Measurements from ENCODE around the gene SKA1. TPM values are rescaled to one million over a fixed set of nuclear protein-coding genes. Genes with fewer than 3 reads are reported as not detected.
"Not testable (repeated sequence)": the region's sequence is repeated elsewhere in the genome, so short reads cannot be mapped to it uniquely, and the experiment has no call there.

The SKA1 gene
- total and polyA plus RNA-seq, 2 donors from 2014 or later = 0.31 TPM; not detected in 1

DNA sequence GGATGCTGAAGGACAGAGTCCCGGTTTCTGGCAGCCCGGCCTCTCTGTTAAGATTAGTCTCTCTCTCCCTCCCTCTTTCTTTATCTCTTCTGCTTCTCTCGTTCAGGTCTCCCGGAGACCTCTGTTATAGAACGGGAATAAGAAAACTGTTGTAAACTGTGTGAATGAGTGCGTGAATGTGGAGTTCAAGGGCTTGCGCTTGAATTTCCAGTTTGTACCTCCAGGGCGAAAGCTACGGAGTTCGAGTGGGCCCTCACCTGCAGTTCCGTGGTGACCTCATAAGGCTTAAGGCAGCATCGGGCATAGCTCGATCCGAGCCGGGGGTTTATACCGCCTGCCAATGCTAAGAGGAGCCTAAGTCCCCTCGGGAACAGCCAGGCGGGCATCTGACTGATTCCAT is 26.4 kb downstream of the SKA1 start:
- Histone ChIP-seq H3K9me3 (ENCODE audit: control insufficient read depth in 2 of 3, insufficient read depth in 1 of 3, low read length in 3 of 3) (no peaks in the 10 kb centered on the region), H3K36me3 (ENCODE audit: control insufficient read depth in 2 of 3, insufficient read depth in 3 of 3, low read length in 3 of 3) (no peaks in the 10 kb centered on the region), H3K4me3 (ENCODE audit: low read length in 3 of 3) (no peak overlapping the region), H3K4me1 (ENCODE audit: control insufficient read depth in 2 of 3, insufficient read depth in 2 of 3, low read depth in 1 of 3, low read length in 3 of 3) (no peaks in the 10 kb centered on the region), H3K27ac (ENCODE audit: low read depth in 2 of 2, low read length in 2 of 2) (no peak overlapping the region), H3K27me3 (ENCODE audit: control insufficient read depth, insufficient read depth, low read length) (peaks cover 2% of the 10 kb centered on the region), H3K9ac (ENCODE audit: low read length in 3 of 3) (no peak overlapping the region)
- peak in 1 of 5 donors; percentile 12 for DNase-seq
- intact Hi-C loops (cut with DNase I) = no loop called here
- FAIRE-seq = no peak
- TF ChIP-seq, protein P1, sequence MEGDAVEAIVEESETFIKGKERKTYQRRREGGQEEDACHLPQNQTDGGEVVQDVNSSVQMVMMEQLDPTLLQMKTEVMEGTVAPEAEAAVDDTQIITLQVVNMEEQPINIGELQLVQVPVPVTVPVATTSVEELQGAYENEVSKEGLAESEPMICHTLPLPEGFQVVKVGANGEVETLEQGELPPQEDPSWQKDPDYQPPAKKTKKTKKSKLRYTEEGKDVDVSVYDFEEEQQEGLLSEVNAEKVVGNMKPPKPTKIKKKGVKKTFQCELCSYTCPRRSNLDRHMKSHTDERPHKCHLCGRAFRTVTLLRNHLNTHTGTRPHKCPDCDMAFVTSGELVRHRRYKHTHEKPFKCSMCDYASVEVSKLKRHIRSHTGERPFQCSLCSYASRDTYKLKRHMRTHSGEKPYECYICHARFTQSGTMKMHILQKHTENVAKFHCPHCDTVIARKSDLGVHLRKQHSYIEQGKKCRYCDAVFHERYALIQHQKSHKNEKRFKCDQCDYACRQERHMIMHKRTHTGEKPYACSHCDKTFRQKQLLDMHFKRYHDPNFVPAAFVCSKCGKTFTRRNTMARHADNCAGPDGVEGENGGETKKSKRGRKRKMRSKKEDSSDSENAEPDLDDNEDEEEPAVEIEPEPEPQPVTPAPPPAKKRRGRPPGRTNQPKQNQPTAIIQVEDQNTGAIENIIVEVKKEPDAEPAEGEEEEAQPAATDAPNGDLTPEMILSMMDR (IDR thresholded peaks at IDR 0.05; ENCODE audit: borderline replicate concordance, extremely low read depth, insufficient read depth) = no peak

DNA sequence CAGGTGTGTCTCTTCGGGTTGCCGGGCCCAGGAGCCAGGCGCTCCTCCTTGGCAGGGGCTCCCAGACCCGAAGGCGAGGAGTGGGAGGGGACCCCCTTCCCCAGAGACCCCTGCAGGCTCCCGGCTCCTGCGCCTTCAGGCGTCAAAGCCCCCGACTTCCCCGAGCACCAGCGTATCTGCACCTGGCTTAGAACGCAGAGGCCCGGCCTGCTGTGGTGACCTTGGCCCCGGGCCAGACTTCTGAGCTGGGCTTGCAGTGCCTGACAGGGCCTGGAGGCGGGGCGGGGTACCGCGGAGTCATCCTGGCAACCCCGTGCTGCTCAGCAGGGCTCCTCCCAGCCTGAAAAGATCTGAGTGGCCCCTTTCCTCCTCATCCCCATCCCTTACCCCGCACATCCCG is 27.0 kb downstream of the SKA1 start:
- no peaks in the 10 kb centered on the region for H3K9me3 ChIP-seq (ENCODE audit: control insufficient read depth in 2 of 3, insufficient read depth in 1 of 3, low read length in 3 of 3)
- TF ChIP-seq, protein P1 (IDR thresholded peaks at IDR 0.05; ENCODE audit: borderline replicate concordance, extremely low read depth, insufficient read depth) = no peak
- no peak overlapping the region for H3K27ac ChIP-seq (ENCODE audit: low read depth in 2 of 2, low read length in 2 of 2)
- no peaks in the 10 kb centered on the region for H3K4me1 ChIP-seq (ENCODE audit: control insufficient read depth in 2 of 3, insufficient read depth in 2 of 3, low read depth in 1 of 3, low read length in 3 of 3)
- H3K27me3 ChIP-seq (ENCODE audit: control insufficient read depth, insufficient read depth, low read length) = peaks cover 2% of the 10 kb centered on the region
- peak in 4 of 5 donors; percentile 42 to 76 (median 60) for DNase-seq
- intact Hi-C loops (cut with DNase I) = no loop called here
- no peak overlapping the region for H3K4me3 ChIP-seq (ENCODE audit: low read length in 3 of 3)
- no peaks in the 10 kb centered on the region for H3K36me3 ChIP-seq (ENCODE audit: control insufficient read depth in 2 of 3, insufficient read depth in 3 of 3, low read length in 3 of 3)
- no peak overlapping the region for H3K9ac ChIP-seq (ENCODE audit: low read length in 3 of 3)
- no peak for FAIRE-seq

DNA sequence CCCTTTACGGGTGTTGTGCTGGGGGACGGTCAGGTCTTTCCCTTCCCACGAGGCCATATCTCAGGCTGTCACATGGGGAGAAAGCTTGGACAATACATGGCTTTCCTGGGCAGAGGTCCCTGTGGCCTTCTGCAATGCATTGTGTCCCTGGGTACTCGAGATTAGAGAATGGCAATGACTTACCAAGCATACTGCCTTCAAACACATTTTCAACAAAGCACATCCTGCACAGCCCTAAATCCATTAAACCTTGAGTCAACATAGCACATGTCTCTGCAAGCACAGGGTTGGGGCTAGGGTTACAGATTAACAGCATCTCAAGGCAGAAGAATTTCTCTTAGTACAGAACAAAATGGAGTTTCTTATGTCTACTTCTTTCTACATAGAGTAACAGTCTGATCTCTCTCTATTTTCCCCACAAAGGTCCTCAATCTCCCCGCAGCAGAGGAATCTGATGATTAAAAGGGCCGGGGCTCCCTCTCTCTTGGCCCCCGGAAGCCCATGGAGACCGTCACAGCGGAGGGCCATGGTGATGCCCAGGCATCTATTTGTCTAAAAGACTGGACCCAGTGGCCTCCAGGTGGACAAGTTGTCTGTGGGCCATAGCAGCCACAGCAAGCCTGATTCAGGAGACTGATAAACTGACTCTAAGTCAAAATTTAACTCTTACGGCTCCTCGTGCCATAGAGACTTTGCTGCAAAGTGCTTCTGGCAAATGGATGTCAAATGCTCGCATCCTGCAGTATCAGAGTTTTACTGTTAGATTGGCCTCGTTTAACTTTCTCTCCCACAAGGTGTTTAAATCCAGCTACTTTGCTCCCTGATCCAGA is 30.1 kb downstream of the SKA1 start:
- H3K36me3 ChIP-seq (ENCODE audit: control insufficient read depth in 2 of 3, insufficient read depth in 3 of 3, low read length in 3 of 3); H3K9ac ChIP-seq (ENCODE audit: low read length in 3 of 3); intact Hi-C loops (cut with DNase I); H3K27ac ChIP-seq (ENCODE audit: low read depth in 2 of 2, low read length in 2 of 2); H3K4me1 ChIP-seq (ENCODE audit: control insufficient read depth in 2 of 3, insufficient read depth in 2 of 3, low read depth in 1 of 3, low read length in 3 of 3); FAIRE-seq; H3K9me3 ChIP-seq (ENCODE audit: control insufficient read depth in 2 of 3, insufficient read depth in 1 of 3, low read length in 3 of 3); H3K4me3 ChIP-seq (ENCODE audit: low read length in 3 of 3); H3K27me3 ChIP-seq (ENCODE audit: control insufficient read depth, insufficient read depth, low read length): not testable (repeated sequence)
- peak in 1 of 5 donors; percentile 22 for DNase-seq

DNA sequence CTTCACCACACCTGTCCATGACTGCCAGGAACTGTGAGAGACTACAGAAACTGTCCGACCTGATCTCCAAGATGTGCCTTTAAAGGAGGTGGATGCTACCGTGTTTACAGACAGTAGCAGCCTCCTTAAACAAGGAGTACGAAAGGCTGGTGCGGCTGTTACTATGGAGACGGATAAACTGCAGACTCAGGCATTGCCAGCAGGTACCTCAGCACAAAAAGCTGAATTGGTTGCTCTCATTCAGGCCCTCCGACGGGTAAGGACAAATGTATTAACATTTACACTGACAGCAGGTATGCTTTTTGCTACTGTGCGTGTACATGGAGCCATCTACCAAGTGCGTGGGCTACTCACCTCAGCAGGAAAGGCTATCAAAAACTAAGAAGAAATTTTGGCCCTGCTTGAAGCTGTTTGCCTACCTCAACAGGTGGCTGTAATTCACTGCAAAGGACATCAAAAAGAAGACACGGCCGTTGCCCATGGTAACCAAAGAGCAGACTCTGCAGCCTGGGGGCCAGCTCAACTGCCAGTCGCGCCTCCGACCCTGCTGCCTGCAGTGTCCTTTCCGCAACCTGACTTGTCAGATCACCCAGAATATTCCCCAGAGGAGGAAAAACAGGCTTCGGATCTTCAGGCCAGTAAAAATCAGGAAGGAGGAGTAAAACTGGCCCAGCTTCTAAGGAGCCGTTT is 30.9 kb downstream of the SKA1 start:
- Histone ChIP-seq H3K9me3 (ENCODE audit: control insufficient read depth in 2 of 3, insufficient read depth in 1 of 3, low read length in 3 of 3) (no peaks in the 10 kb centered on the region), H3K4me1 (ENCODE audit: control insufficient read depth in 2 of 3, insufficient read depth in 2 of 3, low read depth in 1 of 3, low read length in 3 of 3) (no peaks in the 10 kb centered on the region), H3K4me3 (ENCODE audit: low read length in 3 of 3) (no peak overlapping the region), H3K27ac (ENCODE audit: low read depth in 2 of 2, low read length in 2 of 2) (no peak overlapping the region), H3K27me3 (ENCODE audit: control insufficient read depth, insufficient read depth, low read length) (peaks cover 2% of the 10 kb centered on the region), H3K36me3 (ENCODE audit: control insufficient read depth in 2 of 3, insufficient read depth in 3 of 3, low read length in 3 of 3) (no peaks in the 10 kb centered on the region), H3K9ac (ENCODE audit: low read length in 3 of 3) (no peak overlapping the region)
- TF ChIP-seq, protein P1 (IDR thresholded peaks at IDR 0.05; ENCODE audit: borderline replicate concordance, extremely low read depth, insufficient read depth) = no peak
- FAIRE-seq = no peak
- peak in 3 of 5 donors; percentile 47 to 59 (median 47) for DNase-seq
- intact Hi-C loops (cut with DNase I) = no loop called here

Measured in kidney (tissue), 14 donors.